HEK293T (cell line): ENCODE data around the gene RNF213.
"Not testable (repeated sequence)": the region's sequence is repeated elsewhere in the genome, so short reads cannot be mapped to it uniquely, and the experiment has no call there.

Experiments used
- CTCF ChIA-PET: fragments of 350-600 bp; formaldehyde crosslinking; extraction: SDS; loops from one replicate; lab custom pipeline; 2021; ENCODE audit warnings: antibody characterized with exemption, inconsistent platforms; lab: Yijun Ruan, JAX
- POLR2A ChIA-PET: fragments of 350-600 bp; formaldehyde crosslinking; extraction: SDS; loops from one replicate; lab custom pipeline; 2020; ENCODE audit warnings: antibody characterized with exemption, inconsistent platforms; lab: Yijun Ruan, JAX
- DNase-seq: peaks from one replicate; pipeline ENCODE4 v3.0.0; 2012; ENCODE audit warnings: mixed read lengths; ENCODE audit errors: extremely low spot score
- ARNT ChIP-seq: fragments of 450-650 bp; IDR thresholded peaks from 2 replicates; pipeline ENCODE4 v1.6.1; 2017; ENCODE audit warnings: mild to moderate bottlenecking
- BHLHE40 ChIP-seq: fragments of 450-650 bp; IDR thresholded peaks from 2 replicates; pipeline ENCODE4 v1.6.1; 2016; ENCODE audit warnings: mild to moderate bottlenecking, moderate library complexity, borderline replicate concordance
- CTBP1 ChIP-seq: fragments of 450-650 bp; IDR thresholded peaks from 2 replicates; pipeline ENCODE4 v1.6.1; 2016; ENCODE audit warnings: borderline replicate concordance
- ELF4 ChIP-seq: fragments of 450-650 bp; IDR thresholded peaks from 2 replicates; pipeline ENCODE4 v1.6.1; 2017; ENCODE audit warnings: antibody characterized with exemption
- FOXA1 ChIP-seq: fragments of 450-650 bp; IDR thresholded peaks from 2 replicates; pipeline ENCODE4 v1.6.1; 2016; ENCODE audit warnings: mild to moderate bottlenecking
- FOXK2 ChIP-seq: fragments of 450-650 bp; IDR thresholded peaks from 2 replicates; pipeline ENCODE4 v1.6.1; 2016; ENCODE audit warnings: mild to moderate bottlenecking
- FOXM1 ChIP-seq: fragments of 450-650 bp; IDR thresholded peaks from 2 replicates; pipeline ENCODE4 v1.6.1; 2017; ENCODE audit warnings: mild to moderate bottlenecking, borderline replicate concordance
- HDGF ChIP-seq: fragments of 450-650 bp; IDR thresholded peaks from 2 replicates; pipeline ENCODE4 v1.6.1; 2017; ENCODE audit warnings: antibody characterized with exemption, borderline replicate concordance
- L3MBTL2 ChIP-seq: fragments of 450-650 bp; conservative IDR thresholded peaks from 2 replicates; pipeline ENCODE4 v1.6.1; 2016; ENCODE audit warnings: mild to moderate bottlenecking
- LEF1 ChIP-seq: fragments of 450-650 bp; IDR thresholded peaks from 2 replicates; pipeline ENCODE4 v1.6.1; 2017; ENCODE audit warnings: mild to moderate bottlenecking, borderline replicate concordance
- NFRKB ChIP-seq: fragments of 450-650 bp; IDR thresholded peaks from 2 replicates; pipeline ENCODE4 v1.6.1; 2016; ENCODE audit warnings: mild to moderate bottlenecking, moderate library complexity
- SP1 ChIP-seq: fragments of 450-650 bp; IDR thresholded peaks from 2 replicates; pipeline ENCODE4 v1.6.1; 2017
- SUZ12 ChIP-seq: fragments of 450-650 bp; IDR thresholded peaks from 2 replicates; pipeline ENCODE4 v1.6.1; 2016; ENCODE audit warnings: mild to moderate bottlenecking
- TARDBP ChIP-seq: fragments of 450-650 bp; IDR thresholded peaks from 2 replicates; pipeline ENCODE4 v1.6.1; 2016
- ZNF384 ChIP-seq: fragments of 450-650 bp; IDR thresholded peaks from 2 replicates; pipeline ENCODE4 v1.6.1; 2016
- TF ChIP-seq, protein P1 (sequence below): fragments of 450-650 bp; IDR thresholded peaks from 2 replicates; pipeline ENCODE4 v1.6.1; 2016

Gene RNF213

DNA sequence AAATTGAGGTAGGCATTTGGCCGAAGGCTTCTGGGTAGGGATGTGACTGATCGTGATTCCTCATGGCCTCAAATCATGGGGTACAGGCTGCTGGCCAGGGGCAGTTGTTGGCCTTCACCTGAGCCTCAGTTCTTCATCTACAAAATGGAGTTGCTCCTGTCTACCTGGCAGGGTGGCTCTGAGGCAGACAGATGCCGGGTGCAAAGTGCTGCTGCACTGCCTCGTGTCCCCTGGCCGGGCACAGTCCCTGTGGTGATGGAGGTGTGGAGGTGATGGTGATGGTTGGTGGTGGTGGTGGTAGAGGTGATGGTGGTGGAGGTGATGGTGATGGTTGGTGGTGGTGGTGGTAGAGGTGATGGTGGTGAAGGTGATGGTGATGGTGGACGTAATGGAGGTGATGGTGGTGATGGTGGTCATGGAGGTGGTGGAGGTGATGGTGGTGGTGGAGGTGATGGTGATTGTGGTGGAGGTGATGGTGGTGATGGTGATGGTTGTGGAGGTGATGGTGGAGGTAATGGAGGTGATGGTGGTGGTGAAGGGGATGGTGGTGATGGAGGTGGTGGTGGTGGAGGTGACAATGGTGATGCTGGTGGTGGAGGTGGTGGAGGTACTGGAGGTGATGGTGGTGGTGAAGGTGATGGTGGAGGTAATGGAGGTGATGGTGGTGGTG is 52.6 kb downstream of the RNF213 start:
- no peak for TF ChIP-seq LEF1
- CTCF ChIA-PET: no interaction called here
- DNase-seq: no peak
- POLR2A ChIA-PET: no interaction called here

DNA sequence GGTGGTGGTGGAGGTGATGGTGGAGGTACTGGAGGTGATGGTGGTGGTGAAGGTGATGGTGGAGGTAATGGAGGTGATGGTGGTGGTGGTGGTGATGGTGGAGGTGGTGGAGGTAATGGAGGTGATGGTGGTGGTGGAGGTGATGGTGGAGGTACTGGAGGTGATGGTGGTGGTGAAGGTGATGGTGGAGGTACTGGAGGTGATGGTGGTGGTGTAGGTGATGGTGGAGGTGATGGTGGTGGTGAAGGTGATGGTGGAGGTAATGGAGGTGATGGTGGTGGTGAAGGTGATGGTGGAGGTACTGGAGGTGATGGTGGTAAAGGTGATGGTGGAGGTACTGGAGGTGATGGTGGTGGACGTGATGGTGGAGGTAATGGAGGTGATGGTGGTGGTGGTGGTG is 53.3 kb downstream of the RNF213 start:
- POLR2A ChIA-PET, DNase-seq, CTCF ChIA-PET: not testable (repeated sequence)

DNA sequence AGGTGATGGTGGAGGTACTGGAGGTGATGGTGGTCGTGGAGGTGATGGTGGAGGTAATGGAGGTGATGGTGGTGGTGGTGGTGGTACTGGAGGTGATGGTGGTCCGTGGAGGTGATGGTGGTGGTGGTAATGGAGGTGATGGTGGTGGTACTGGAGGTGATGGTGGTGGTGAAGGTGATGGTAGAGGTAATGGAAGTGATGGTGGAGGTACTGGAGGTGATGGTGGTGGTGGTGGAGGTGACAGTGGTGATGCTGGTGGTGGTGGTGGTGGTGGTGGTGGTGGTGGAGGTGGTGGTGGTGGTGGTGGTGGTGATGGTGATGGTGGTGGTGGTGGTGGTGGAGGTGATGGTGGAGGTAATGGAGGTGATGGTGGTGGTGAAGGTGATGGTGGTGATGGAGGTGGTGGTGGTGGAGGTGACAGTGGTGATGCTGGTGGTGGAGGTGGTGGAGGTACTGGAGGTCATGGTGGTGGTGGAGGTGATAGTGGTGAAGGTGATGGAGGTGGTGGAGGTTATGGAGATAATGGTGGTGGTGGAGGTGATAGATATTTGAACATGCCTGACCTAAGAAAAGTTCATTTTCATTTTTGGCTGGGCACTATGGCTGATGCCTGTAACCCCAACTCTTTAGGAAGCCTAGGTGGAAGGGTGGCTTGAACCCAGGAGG is 55.0 kb downstream of the RNF213 start:
- DNase-seq: no peak
- TF ChIP-seq L3MBTL2: no peak
- no peak for TF ChIP-seq FOXA1
- TF ChIP-seq FOXK2: no peak
- no peak for TF ChIP-seq BHLHE40
- no peak for TF ChIP-seq LEF1
- TF ChIP-seq NFRKB: no peak
- no peak for TF ChIP-seq SUZ12
- no peak for TF ChIP-seq ZNF384
- no peak for TF ChIP-seq SP1
- TF ChIP-seq HDGF: no peak
- TF ChIP-seq ELF4: no peak
- no peak for TF ChIP-seq ARNT
- no peak for TF ChIP-seq TARDBP
- no peak for TF ChIP-seq FOXM1
- no peak for TF ChIP-seq CTBP1
- TF ChIP-seq, protein P1, sequence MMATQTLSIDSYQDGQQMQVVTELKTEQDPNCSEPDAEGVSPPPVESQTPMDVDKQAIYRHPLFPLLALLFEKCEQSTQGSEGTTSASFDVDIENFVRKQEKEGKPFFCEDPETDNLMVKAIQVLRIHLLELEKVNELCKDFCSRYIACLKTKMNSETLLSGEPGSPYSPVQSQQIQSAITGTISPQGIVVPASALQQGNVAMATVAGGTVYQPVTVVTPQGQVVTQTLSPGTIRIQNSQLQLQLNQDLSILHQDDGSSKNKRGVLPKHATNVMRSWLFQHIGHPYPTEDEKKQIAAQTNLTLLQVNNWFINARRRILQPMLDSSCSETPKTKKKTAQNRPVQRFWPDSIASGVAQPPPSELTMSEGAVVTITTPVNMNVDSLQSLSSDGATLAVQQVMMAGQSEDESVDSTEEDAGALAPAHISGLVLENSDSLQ: no peak
- ChIA-PET CTCF (no interaction called here), POLR2A (no interaction called here)

DNA sequence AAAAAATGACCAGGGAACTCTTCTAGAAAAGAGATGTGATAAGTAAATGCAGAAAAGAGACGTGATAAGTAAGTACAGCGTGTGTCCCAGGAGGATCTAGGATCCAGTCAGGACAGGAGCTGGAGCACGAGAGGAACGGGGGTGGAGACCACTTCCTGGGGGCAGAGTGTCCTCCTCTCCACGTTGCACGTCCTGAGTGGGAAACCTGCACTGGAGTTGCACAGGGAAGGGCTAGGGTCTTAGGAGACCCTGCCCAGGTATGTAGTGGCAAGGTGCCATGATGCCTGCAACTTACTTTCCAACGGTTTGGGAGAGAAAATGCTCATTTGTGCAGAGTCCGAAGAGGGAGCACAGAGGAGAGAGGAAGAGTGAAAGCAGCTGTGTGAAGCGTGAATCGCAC is 55.8 kb downstream of the RNF213 start:
- DNase-seq: no peak
- TF ChIP-seq LEF1 (no peak), TARDBP (no peak), ARNT (no peak), FOXA1 (no peak), FOXM1 (no peak), ELF4 (no peak), HDGF (no peak), BHLHE40 (no peak)
- TF ChIP-seq, protein P1: no peak
- ChIA-PET CTCF (no interaction called here), POLR2A (no interaction called here)

DNA sequence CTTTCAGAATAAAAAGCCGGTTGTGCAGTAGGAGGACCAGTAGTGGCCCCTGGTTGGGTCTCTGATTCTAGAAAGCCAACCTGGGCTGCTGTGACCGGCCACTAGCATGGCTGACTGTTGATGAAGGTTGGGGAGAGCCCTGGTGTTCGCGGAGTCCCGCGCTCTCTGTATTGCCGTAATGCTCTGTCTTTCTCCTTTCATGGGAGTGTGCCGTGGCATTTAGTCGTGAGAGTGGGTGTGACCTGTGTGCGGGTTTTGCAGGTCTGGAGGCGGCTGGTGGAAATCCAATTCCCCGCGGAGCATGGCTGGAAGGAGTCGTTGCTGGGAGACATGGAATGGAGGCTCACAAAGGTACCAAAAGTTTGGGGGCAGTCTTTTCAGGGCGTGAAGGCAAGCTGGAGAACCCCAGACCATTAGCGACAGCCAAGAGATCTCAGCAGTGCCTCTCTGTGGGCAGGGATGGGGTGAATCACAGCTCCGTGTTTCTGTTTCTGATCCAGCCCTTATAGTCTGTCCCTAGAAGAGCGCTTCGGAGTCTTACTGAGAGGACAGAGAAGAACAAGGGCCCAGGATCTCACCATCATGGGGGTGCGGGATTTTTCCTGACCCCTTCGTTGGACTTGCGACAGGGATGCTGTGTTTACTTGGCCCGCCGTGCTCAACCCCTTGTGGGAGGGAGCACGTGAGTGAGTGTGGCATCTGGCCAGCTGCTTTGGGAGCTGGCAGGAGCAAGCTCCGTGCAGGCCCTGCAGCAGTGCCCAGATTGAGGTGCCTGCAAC is 56.5 kb downstream of the RNF213 start:
- ChIA-PET POLR2A (no interaction called here), CTCF (no interaction called here)
- DNase-seq: no peak
- TF ChIP-seq ELF4 (no peak), BHLHE40 (no peak), SUZ12 (no peak), NFRKB (no peak), L3MBTL2 (no peak), FOXA1 (no peak), HDGF (no peak), ZNF384 (no peak), FOXK2 (no peak), TARDBP (no peak), FOXM1 (no peak), CTBP1 (no peak), SP1 (no peak), ARNT (no peak), LEF1 (no peak)
- TF ChIP-seq, protein P1: no peak

DNA sequence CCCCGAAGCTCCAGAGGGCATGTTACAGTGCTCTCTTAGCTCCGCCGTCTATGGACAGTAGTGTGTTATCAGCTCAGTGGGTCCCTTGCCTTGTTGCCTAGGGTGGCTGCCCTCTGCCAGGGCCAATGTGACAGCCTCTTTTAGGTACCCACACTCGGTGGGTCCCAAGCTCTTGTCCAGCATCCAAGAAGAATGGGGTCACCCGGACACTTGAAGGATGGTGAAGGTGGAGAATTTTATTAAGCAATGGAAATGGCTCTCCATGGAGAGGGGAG is 57.0 kb downstream of the RNF213 start:
- TF ChIP-seq ELF4 (no peak), HDGF (no peak), FOXA1 (no peak), NFRKB (no peak), ZNF384 (no peak), FOXK2 (no peak), LEF1 (no peak), ARNT (no peak)
- TF ChIP-seq, protein P1: no peak
- CTCF ChIA-PET: no interaction called here
- DNase-seq: no peak
- POLR2A ChIA-PET: no interaction called here
